MM.1S (cell line): ENCODE data around the gene OCLN.
"Not testable (repeated sequence)": the region's sequence is repeated elsewhere in the genome, so short reads cannot be mapped to it uniquely, and the experiment has no call there.

Source experiments
- DNase-seq: peaks from one replicate; pipeline ENCODE4 v3.0.0-alpha.2; 2015
- H2AFZ ChIP-seq: fragments of 300-600 bp; sonication (generic); 2 replicates; pipeline ENCODE4 v1.6.0; 2016; ENCODE audit warnings: antibody characterized with exemption, low read length
- H3F3A ChIP-seq: fragments of 300-600 bp; sonication (generic); 2 replicates; pipeline ENCODE4 v1.6.1; 2016; ENCODE audit warnings: mild to moderate bottlenecking, antibody characterized with exemption, low read length, moderate library complexity, mixed read lengths; ENCODE audit not compliant: insufficient read depth
- H3K27ac ChIP-seq: fragments of 300-600 bp; sonication (generic); 2 replicates; pipeline ENCODE4 v1.5.1; 2016; ENCODE audit warnings: mild to moderate bottlenecking, low read length
- H3K27me3 ChIP-seq: fragments of 300-600 bp; sonication (generic); replicated peaks from 2 replicates; pipeline ENCODE4 v1.6.0; 2016; ENCODE audit warnings: low read length; ENCODE audit not compliant: insufficient read depth
- H3K36me3 ChIP-seq: fragments of 300-600 bp; sonication (generic); replicated peaks from 2 replicates; pipeline ENCODE4 v1.6.1; 2016; ENCODE audit warnings: mild to moderate bottlenecking, low read length, mixed read lengths; ENCODE audit not compliant: insufficient read depth
- H3K4me1 ChIP-seq: fragments of 300-600 bp; sonication (generic); 2 replicates; pipeline ENCODE4 v1.6.1; 2016; ENCODE audit warnings: low read length, mixed read lengths
- H3K4me2 ChIP-seq: fragments of 300-600 bp; sonication (generic); 2 replicates; pipeline ENCODE4 v1.6.0; 2016; ENCODE audit warnings: low read depth, low read length
- H3K4me3 ChIP-seq: fragments of 300-600 bp; sonication (generic); 2 replicates; pipeline ENCODE4 v1.5.1; 2016; ENCODE audit warnings: low read length, mixed read lengths
- H3K79me2 ChIP-seq: fragments of 300-600 bp; sonication (generic); 2 replicates; pipeline ENCODE4 v1.6.1; 2016; ENCODE audit warnings: mixed run types, low read length, mixed read lengths
- H3K9ac ChIP-seq: fragments of 300-600 bp; sonication (generic); 2 replicates; pipeline ENCODE4 v1.6.1; 2016; ENCODE audit warnings: low read length, mixed read lengths
- H3K9me2 ChIP-seq: fragments of 300-600 bp; sonication (generic); replicated peaks from 2 replicates; pipeline ENCODE4 v1.6.1; 2016; ENCODE audit warnings: mild to moderate bottlenecking, low read length, mixed read lengths; ENCODE audit not compliant: insufficient read depth
- H3K9me3 ChIP-seq: fragments of 300-600 bp; sonication (generic); replicated peaks from 2 replicates; pipeline ENCODE4 v1.6.1; 2016; ENCODE audit warnings: mild to moderate bottlenecking, low read length, mixed read lengths; ENCODE audit not compliant: insufficient read depth
- H4K20me1 ChIP-seq: fragments of 300-600 bp; sonication (generic); 2 replicates; pipeline ENCODE4 v1.6.1; 2016; ENCODE audit warnings: mild to moderate bottlenecking, low read length, moderate library complexity, mixed read lengths; ENCODE audit not compliant: insufficient read depth

The OCLN gene

GRCh38 chr5:69606839-69607238 lies 114.2 kb downstream of the OCLN start:
- not testable (repeated sequence) for H2AFZ ChIP-seq, H3K36me3 ChIP-seq, H3K9me3 ChIP-seq, H3K4me3 ChIP-seq, H4K20me1 ChIP-seq, H3K27me3 ChIP-seq, H3K4me2 ChIP-seq, H3F3A ChIP-seq, H3K79me2 ChIP-seq, H3K27ac ChIP-seq, DNase-seq, H3K9me2 ChIP-seq, H3K9ac ChIP-seq, H3K4me1 ChIP-seq
